Mesodermal cell (in vitro differentiated cells): Measurements from ENCODE around the gene ATP10A.

Source experiments
- H3K27ac ChIP-seq: 2 replicates; pipeline ENCODE4 v1.7.0; 2013; ENCODE audit warnings: mild to moderate bottlenecking, low read depth, low read length, moderate library complexity; ENCODE audit not compliant: severe bottlenecking
- H3K36me3 ChIP-seq: 2 replicates; pipeline ENCODE4 v1.7.1; 2013; ENCODE audit warnings: mild to moderate bottlenecking, low read length, moderate library complexity; ENCODE audit not compliant: control insufficient read depth, insufficient read depth
- H3K4me1 ChIP-seq: one replicate; pipeline ENCODE4 v1.7.1; 2013; ENCODE audit warnings: mild to moderate bottlenecking, low read length; ENCODE audit not compliant: insufficient read depth, control insufficient read depth, poor library complexity, severe bottlenecking
- H3K4me3 ChIP-seq: 2 replicates; pipeline ENCODE4 v1.7.0; 2013; ENCODE audit warnings: low read length, control low read depth, mild to moderate bottlenecking; ENCODE audit not compliant: insufficient read depth, poor library complexity, severe bottlenecking; ENCODE audit errors: extremely low read depth
- H3K9me3 ChIP-seq: 2 replicates; pipeline ENCODE4 v1.7.1; 2013; ENCODE audit warnings: mild to moderate bottlenecking, low read length, moderate library complexity; ENCODE audit not compliant: control insufficient read depth
- WGBS, 2 experiments: methylation state at CpG; one replicate each; pipeline ENCODE4 v1.1.5; 2013; ENCODE audit warnings: missing lambda C conversion rate in 2 of 2; ENCODE audit not compliant: insufficient coverage in 2 of 2; 5-methylcytosine and 5-hydroxymethylcytosine counted together

ATP10A gene

DNA sequence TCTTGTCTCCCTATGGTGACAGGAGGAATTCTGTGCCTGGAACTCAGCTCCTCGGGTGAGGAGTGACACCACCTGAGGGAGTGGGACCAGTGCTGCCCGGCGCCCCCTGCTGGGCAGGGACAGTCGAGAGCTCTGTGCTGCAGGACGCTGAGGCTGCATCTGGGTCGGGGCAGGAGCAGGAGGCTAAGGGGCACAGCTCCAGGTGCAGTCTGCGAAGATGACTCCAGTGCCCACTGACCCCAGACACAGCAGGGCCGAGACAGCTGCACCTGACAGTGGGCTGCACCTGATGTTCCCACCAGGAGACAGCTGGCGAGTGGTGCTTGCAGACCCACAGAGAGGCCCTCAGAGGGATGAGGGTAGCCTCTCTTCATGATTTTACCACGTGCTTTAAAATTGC is 152.9 kb downstream of the ATP10A start:
- no peaks in the 10 kb centered on the region for H3K9me3 ChIP-seq
- H3K27ac ChIP-seq = no peak overlapping the region
- 19 to 36% methylated on average over 7 to 8 of the region's 10 CpGs for whole genome bisulfite sequencing, 2 experiments
- no peaks in the 10 kb centered on the region for H3K36me3 ChIP-seq
- H3K4me1 ChIP-seq = no peaks in the 10 kb centered on the region
- no peak overlapping the region for H3K4me3 ChIP-seq

DNA sequence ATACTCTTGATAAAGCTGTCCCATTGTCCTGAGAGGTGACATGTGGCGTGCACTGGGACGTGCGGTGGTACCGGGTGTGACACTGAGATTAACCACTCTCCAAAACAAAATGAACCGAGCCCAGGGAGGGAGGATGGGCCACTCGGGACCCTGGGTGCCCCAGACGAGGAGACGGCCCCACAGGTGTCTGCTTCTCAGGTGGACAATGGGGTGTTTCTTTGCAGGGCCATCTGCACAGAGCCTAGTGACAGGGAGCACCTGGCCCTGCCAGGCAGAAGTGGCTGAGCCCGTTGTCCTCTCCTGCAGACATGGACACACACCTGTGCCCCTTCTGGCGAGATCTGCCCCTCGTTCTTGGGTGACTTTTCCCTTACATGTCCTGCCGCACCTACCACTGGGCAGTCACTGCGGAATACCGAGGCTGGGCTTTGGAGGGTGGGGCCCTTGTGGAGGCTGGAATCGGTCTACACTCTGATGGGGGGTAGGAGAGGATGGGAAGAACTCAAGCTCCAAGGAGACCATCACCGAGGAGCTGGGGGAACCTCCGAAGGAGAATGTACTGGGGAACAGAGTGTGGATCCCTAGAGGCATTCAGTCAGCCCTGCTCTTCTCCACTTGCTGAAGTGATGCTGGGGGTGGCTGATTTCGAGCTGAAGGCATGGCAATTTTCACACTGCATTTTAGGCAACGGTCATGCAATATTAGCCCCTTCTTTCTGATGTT is 153.5 kb downstream of the ATP10A start:
- H3K9me3 ChIP-seq = no peaks in the 10 kb centered on the region
- H3K36me3 ChIP-seq = no peaks in the 10 kb centered on the region
- no peak overlapping the region for H3K27ac ChIP-seq
- WGBS, 2 experiments = 91 to 93% methylated on average over 12 to 13 of the region's 19 CpGs
- no peaks in the 10 kb centered on the region for H3K4me1 ChIP-seq
- no peak overlapping the region for H3K4me3 ChIP-seq

DNA sequence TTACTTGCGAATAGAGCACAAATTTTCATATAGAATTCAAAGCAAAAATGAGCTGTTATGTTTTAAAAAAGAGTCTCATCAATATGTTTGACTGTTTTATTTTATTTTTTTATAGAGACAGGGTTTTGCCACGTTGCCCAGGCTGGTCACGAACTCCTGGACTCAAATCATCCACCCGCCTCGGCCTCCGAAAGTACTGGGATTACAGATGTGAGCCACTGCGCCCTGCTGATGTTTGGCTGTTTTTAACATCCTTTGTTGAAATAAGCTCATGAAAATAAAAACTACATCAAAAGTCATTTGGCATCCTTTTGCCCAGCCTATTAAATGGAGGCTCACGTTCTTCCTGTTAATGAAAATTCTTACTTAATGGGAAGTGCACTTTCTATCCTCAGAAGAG is 154.7 kb downstream of the ATP10A start:
- Histone ChIP-seq H3K9me3 (no peaks in the 10 kb centered on the region), H3K4me1 (no peaks in the 10 kb centered on the region), H3K4me3 (no peak overlapping the region), H3K36me3 (no peaks in the 10 kb centered on the region), H3K27ac (no peak overlapping the region)
- WGBS, 2 experiments = 82 to 87% methylated on average over 6 of the region's 8 CpGs

DNA sequence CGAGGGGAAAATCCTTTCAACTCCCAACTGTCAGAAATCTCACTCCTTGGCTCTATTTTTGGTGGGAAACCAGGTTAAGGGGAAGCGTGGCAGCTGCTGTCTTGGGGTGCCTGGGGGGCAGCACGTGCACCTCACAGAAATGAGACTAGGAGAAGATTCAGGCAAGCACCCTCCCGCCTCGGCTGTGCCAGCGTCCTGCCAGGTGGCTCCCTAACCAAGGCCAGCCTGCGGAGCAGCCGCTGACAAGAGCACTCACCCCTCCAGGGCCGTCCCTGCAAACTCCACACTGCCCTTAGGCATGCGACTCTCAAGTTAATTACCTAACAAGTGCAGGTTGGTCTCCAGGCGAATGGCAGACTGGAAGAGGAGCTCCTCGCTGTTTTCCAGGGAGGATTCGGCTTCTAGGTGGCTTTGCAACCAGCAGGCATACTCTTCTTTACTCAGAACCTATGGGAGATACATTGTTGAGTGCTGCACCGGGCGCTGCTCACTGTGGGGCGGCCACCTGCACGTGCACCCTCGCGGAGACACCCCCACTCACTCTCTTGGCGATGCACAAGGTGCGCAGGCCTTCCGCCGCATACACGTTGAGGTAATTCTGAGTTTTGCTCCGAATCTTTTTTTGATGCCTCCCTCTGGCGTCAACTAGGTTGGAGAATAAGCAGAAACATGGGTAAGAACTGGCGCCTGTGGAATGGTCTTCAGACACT is 155.3 kb downstream of the ATP10A start:
- no peaks in the 10 kb centered on the region for H3K4me1 ChIP-seq
- H3K36me3 ChIP-seq = no peaks in the 10 kb centered on the region
- no peak overlapping the region for H3K27ac ChIP-seq
- no peaks in the 10 kb centered on the region for H3K9me3 ChIP-seq
- no peak overlapping the region for H3K4me3 ChIP-seq
- 83 to 85% methylated on average over 23 to 25 of the region's 27 CpGs for WGBS, 2 experiments

DNA sequence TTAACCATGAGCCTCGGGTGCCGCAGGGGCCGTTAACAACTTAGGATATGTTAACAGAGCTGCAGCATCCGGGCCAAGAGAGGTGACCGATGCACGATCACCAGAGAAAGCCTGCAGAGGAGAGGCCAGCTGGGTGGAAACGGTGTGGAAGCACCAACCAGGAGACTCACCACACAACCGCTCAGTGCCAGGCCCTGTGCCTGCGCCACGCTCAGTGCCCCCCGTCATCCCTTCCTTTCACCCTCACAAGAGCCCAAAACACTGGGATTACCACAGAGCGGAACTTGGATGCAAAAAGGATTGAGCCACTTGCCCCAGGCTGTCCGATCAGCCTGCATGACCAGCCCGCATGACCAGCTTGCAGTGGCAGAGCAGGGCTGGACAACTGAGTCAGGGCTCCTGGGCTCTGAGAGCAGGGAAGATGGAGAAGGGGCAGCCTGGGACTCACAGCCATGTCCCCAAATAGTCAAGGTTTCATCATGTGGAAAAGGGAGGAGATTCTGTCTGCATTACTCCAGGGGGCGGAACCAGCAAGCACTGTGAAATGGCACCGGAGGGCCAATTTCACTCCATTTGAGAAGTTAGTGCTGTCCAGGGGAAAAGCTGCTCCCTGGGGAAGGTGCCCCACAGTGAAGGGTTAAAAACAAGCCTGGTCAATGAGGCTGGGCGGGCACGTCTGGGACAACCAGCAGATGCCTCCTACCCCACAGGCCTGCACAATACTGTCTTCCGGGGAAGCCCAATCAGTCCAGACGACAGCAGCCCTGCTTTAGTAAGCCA is 156.8 kb downstream of the ATP10A start:
- Histone ChIP-seq H3K4me3 (no peak overlapping the region), H3K36me3 (no peaks in the 10 kb centered on the region), H3K27ac (no peak overlapping the region), H3K9me3 (no peaks in the 10 kb centered on the region), H3K4me1 (no peaks in the 10 kb centered on the region)
- 84 to 92% methylated on average over 17 to 18 of the region's 20 CpGs for WGBS, 2 experiments

DNA sequence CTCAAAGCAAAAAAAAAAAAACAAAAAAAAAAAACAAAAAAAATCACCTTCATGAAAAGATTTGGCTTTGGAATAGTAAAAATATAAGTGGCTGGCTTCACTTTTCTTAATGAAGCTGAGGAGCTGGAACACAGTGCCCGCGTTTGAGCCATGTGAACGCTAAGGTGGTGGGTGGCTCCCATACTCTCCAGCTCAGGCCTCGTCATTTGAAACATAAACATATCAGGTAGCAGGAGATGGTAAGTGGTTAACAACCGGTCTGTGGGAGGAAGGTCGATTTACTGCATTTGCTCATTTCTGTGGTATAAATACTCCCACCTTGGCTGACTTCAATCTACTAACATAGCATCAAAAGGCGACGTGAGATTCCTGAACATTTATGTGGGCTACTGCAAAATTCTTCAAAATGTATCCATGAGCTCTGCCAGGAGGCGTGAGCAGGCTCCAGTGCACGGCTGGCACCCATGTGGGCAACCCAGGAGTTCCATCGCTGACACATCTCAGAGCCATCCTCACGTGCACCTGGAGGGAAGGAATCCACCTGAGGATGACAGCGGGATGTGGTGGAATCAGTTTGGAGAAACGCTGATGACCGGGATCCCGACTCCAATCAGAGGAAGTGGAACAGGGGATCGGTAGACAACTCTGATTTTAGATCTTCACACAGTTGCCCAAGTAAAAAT is 157.6 kb downstream of the ATP10A start:
- H3K4me1 ChIP-seq = no peaks in the 10 kb centered on the region
- no peak overlapping the region for H3K4me3 ChIP-seq
- no peaks in the 10 kb centered on the region for H3K9me3 ChIP-seq
- WGBS, 2 experiments = 96 to 100% methylated on average over 11 to 14 of the region's 17 CpGs
- H3K36me3 ChIP-seq = no peaks in the 10 kb centered on the region
- no peak overlapping the region for H3K27ac ChIP-seq

DNA sequence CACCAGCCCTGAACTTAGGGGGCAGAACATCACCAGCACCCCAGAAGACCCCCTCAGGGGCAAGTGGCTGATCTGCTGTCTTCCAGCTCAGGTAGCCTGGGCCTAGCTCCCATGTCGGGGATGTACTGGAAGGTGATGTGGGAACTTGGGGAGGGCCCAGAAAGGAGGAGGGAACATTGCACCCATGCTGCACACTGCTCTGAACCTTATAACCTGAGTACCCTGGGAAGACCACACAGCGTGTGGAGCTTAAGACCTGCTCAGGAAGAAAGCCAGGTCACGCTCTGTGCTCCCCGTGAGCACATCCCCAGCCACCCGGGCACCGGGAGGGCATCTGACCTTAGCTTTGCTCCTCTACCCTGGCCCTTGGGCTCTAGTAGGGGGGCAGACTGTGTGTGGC is 159.4 kb downstream of the ATP10A start:
- H3K36me3 ChIP-seq = no peaks in the 10 kb centered on the region
- H3K9me3 ChIP-seq = no peaks in the 10 kb centered on the region
- H3K4me3 ChIP-seq = no peak overlapping the region
- WGBS, 2 experiments = 83 to 95% methylated on average over 4 to 5 of the region's 6 CpGs
- no peak overlapping the region for H3K27ac ChIP-seq
- H3K4me1 ChIP-seq = no peaks in the 10 kb centered on the region

DNA sequence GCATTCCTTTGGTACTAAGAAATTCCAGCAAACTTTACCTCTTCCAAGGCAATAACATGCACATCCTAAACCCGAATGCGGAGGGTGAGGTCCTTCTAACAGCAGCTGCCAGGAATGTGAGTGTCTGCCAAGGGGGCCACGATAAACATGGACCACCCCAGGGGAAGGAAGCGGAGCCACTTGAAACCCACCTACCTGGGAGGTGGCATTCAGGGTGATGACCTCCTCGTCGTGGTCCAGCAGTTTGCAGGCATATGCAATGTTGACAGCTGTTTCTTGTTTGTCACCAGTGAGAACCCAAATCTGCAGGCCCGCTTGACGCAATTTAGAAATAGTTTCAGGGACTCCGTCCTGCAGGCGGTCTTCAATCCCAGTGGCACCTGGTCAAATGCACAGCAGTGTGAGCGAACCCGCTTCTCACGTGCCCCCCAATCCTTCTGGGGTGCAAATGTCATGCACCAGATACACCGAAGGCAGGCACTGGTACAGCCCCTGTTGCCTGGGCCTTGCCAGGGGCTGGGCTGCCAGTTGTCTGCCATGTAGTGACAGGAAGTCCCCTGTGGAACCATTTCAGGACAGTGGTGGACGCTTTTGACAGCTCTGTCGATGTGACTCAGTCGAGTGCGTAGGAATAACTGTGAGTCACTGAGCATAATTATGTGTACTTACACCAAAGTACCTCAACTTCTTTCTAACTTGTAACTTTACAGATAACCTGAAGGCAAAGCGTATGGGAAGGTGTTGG is 161.2 kb downstream of the ATP10A start:
- H3K4me1 ChIP-seq = no peaks in the 10 kb centered on the region
- no peak overlapping the region for H3K27ac ChIP-seq
- 93 to 96% methylated on average over 12 to 18 of the region's 19 CpGs for WGBS, 2 experiments
- H3K36me3 ChIP-seq = no peaks in the 10 kb centered on the region
- H3K4me3 ChIP-seq = no peak overlapping the region
- H3K9me3 ChIP-seq = no peaks in the 10 kb centered on the region

DNA sequence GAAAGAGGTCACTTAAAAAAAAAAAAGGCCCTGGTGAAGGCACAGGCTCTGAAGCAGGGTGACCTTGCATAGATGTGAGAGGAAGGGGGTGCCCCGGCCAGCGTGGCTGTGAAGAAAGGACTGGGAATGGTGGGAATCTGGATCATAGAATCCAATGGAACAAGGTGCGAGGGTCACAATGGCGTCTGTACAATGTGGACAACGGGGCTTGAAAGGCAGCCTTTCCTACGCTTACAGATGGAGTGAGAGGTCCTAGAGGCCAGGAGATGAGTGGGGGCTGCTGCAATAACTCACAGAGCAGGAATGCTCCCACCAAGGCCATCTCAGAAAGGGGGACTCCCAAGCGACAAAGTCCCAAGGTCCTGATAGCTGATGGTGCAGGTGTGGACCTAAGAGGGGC is 162.2 kb downstream of the ATP10A start:
- Histone ChIP-seq H3K9me3 (no peaks in the 10 kb centered on the region), H3K27ac (no peak overlapping the region), H3K36me3 (no peaks in the 10 kb centered on the region), H3K4me1 (no peaks in the 10 kb centered on the region), H3K4me3 (no peak overlapping the region)
- WGBS, 2 experiments = 95 to 96% methylated on average over 7 of the region's 7 CpGs

DNA sequence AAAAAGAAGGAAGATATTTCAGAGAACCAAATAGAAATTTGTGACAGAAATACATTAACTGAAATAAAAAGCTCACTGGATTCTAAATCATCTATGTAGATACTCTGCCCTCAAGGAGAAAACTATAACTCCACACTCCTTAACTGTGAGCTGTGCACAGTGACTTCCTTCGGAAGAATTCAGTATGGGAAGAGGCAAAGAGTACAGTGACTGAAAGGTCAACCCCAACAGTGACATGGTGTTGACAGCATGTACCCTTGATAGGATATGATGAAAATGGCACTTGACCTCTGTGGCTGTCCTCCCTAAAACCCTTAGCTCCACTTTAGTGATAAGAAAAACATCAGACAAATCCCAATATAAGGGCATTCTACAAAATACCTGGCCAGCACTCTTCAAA is 165.5 kb downstream of the ATP10A start:
- Histone ChIP-seq H3K27ac (no peak overlapping the region), H3K36me3 (no peaks in the 10 kb centered on the region)
- 83% methylated on average over 1 of the region's 1 CpG; no CpG with 5 or more reads in 1 of the 2 experiments for WGBS, 2 experiments

More for the DNA sequence above, 165.5 kb downstream of the ATP10A start:
- no peaks in the 10 kb centered on the region for H3K9me3 ChIP-seq
- no peaks in the 10 kb centered on the region for H3K4me1 ChIP-seq
- no peak overlapping the region for H3K4me3 ChIP-seq
